Hepatocyte (in vitro differentiated cells): ENCODE results near the gene SRPK3. TPM values are rescaled to one million over a fixed set of nuclear protein-coding genes. Genes with fewer than 3 reads are reported as not detected.

Experiments
- DNase-seq: peaks from one replicate; pipeline ENCODE4 v3.0.0-alpha.2; 2016; ENCODE audit warnings: low spot score
- H2AFZ ChIP-seq: fragments of 200-600 bp; sonication (generic); 2 replicates; pipeline ENCODE4 v1.6.0; 2016; ENCODE audit warnings: antibody characterized with exemption, mild to moderate bottlenecking
- H3K27ac ChIP-seq: fragments of 200-600 bp; sonication (generic); 2 replicates; pipeline ENCODE4 v1.5.1; 2016; ENCODE audit warnings: mild to moderate bottlenecking
- H3K27me3 ChIP-seq: fragments of 200-600 bp; sonication (generic); 2 replicates; pipeline ENCODE4 v1.6.1; 2016
- H3K36me3 ChIP-seq: fragments of 200-600 bp; sonication (generic); replicated peaks from 2 replicates; pipeline ENCODE4 v1.5.1; 2016; ENCODE audit warnings: low read depth; ENCODE audit not compliant: insufficient read depth
- H3K4me1 ChIP-seq: fragments of 200-600 bp; sonication (generic); 2 replicates; pipeline ENCODE4 v1.5.1; 2016; ENCODE audit warnings: mild to moderate bottlenecking, moderate library complexity; ENCODE audit not compliant: insufficient read depth
- H3K4me2 ChIP-seq: fragments of 200-600 bp; sonication (generic); 2 replicates; pipeline ENCODE4 v1.6.0; 2016
- H3K4me3 ChIP-seq: fragments of 200-600 bp; sonication (generic); 2 replicates; pipeline ENCODE4 v1.5.1; 2016; ENCODE audit warnings: mild to moderate bottlenecking
- H3K79me2 ChIP-seq: fragments of 200-600 bp; sonication (generic); 2 replicates; pipeline ENCODE4 v1.6.0; 2017; ENCODE audit warnings: mild to moderate bottlenecking
- H3K9me2 ChIP-seq: fragments of 200-600 bp; sonication (generic); replicated peaks from 2 replicates; pipeline ENCODE4 v1.6.0; 2017; ENCODE audit warnings: mild to moderate bottlenecking; ENCODE audit not compliant: insufficient read depth
- H3K9me3 ChIP-seq: fragments of 200-600 bp; sonication (generic); 2 replicates; pipeline ENCODE4 v1.5.1; 2016; ENCODE audit warnings: low read depth, mild to moderate bottlenecking
- H4K20me1 ChIP-seq: fragments of 200-600 bp; sonication (generic); 2 replicates; pipeline ENCODE4 v1.6.0; 2016; ENCODE audit warnings: mild to moderate bottlenecking; ENCODE audit not compliant: insufficient read depth, poor library complexity, severe bottlenecking
- CTCF ChIP-seq: fragments of 200-600 bp; sonication (generic); IDR thresholded peaks from 2 replicates; pipeline ENCODE4 v1.5.1; 2016; ENCODE audit warnings: antibody characterized with exemption, mild to moderate bottlenecking; ENCODE audit not compliant: poor library complexity
- EZH2 ChIP-seq: fragments of 200-600 bp; sonication (generic); IDR thresholded peaks from 2 replicates; pipeline ENCODE4 v1.6.1; 2016; ENCODE audit warnings: antibody characterized with exemption, mild to moderate bottlenecking, borderline replicate concordance
- EZH2phosphoT487 ChIP-seq: fragments of 200-600 bp; sonication (generic); IDR thresholded peaks from one replicate; pipeline ENCODE4 v1.6.1; 2018; ENCODE audit warnings: antibody characterized with exemption, mild to moderate bottlenecking, low read depth, moderate library complexity; ENCODE audit not compliant: unreplicated experiment, severe bottlenecking
- WGBS: methylation state at CpG from one replicate; pipeline ENCODE4 v1.1.6; 2016; ENCODE audit warnings: low lambda C conversion rate; ENCODE audit errors: missing lambda C conversion rate; 5-methylcytosine and 5-hydroxymethylcytosine counted together
- polyA plus RNA-seq: library from polyadenylated mRNA; unstranded; fragments of >200 nt; fragmentation: Nextera tagmentation; extraction: Ambion mirVana; gene quantifications from 2 replicates; pipeline ENCODE4 v1.2.1, GENCODE V29; 2016
- total RNA-seq: library from RNA; depleted of rRNA; stranded (reverse); fragments of >200 nt; gene quantifications from 2 replicates; pipeline ENCODE4 v1.2.3, GENCODE V29; 2014

The SRPK3 gene
- total and polyA plus RNA-seq, 2 experiments from 2014 or later: 0.20 to 0.89 TPM

- no peak overlapping the region for H3K4me3 ChIP-seq
- no peaks in the 10 kb centered on the region for H3K9me2 ChIP-seq
- H4K20me1 ChIP-seq: no peaks in the 10 kb centered on the region
- H3K4me1 ChIP-seq: peaks cover 5% of the 10 kb centered on the region
- no peak for DNase-seq
- H3K27ac ChIP-seq: no peak overlapping the region
- no peak for TF ChIP-seq CTCF
- TF ChIP-seq EZH2phosphoT487: no peak
- no peak for TF ChIP-seq EZH2
- no peak overlapping the region for H3K4me2 ChIP-seq
- no peak overlapping the region for H2AFZ ChIP-seq
- WGBS: 88% methylated on average over 25 of the region's 25 CpGs
- no peaks in the 10 kb centered on the region for H3K79me2 ChIP-seq
- no peaks in the 10 kb centered on the region for H3K36me3 ChIP-seq
- H3K27me3 ChIP-seq: no peaks in the 10 kb centered on the region
- no peaks in the 10 kb centered on the region for H3K9me3 ChIP-seq
Observed at GRCh38 chrX:153769865-153770600, 10.8 kb upstream of the SRPK3 start.

DNA sequence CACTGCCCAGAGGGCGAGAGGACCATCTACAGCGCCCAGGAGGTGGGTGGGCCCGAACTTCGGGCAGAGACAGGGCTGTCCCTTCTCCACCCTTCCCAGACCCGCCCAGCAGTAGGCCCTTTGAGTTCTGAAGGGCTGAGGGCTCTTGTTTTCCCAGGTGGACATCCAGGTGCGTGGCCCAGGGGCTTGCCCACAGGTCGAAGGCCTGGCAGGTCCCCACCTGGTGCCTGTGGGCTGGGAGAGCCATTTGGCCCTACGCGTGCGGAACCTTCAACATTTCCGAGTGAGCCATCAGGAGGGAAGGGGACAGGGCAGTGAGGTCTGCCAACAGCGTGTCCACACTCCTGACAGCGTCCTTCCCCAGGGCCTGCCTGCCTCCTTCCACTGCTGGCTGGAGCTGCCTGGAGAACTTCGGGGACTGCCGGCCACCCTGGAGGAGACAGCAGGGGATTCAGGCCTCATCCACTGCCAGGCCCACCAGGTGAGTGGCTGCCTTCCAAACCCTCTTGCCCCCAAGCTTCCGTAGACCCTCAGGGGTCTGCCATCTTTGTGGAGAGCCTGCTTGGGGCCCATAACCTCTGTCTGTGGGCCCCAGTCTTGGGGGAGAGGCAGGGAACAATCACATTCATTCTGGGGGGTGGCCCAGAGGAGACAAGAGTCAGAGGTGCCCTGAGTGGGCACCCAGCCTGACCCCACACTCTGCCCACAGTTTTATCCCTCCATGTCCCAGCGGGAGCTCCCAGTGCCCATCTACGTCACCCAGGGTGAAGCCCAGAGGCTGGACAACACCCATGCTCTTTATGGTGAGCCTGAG lies 10.0 kb upstream of the SRPK3 start:
- TF ChIP-seq EZH2phosphoT487: no peak
- TF ChIP-seq EZH2: no peak
- TF ChIP-seq CTCF: no peak
- no peak overlapping the region for H3K4me2 ChIP-seq
- H3K79me2 ChIP-seq: no peaks in the 10 kb centered on the region
- no peaks in the 10 kb centered on the region for H4K20me1 ChIP-seq
- DNase-seq: no peak
- H3K9me3 ChIP-seq: no peaks in the 10 kb centered on the region
- H3K4me1 ChIP-seq: peaks cover 4% of the 10 kb centered on the region
- H3K36me3 ChIP-seq: no peaks in the 10 kb centered on the region
- 89% methylated on average over 18 of the region's 18 CpGs for WGBS
- no peak overlapping the region for H3K4me3 ChIP-seq
- H3K27me3 ChIP-seq: no peaks in the 10 kb centered on the region
- no peaks in the 10 kb centered on the region for H3K9me2 ChIP-seq
- no peak overlapping the region for H3K27ac ChIP-seq
- no peak overlapping the region for H2AFZ ChIP-seq

- Histone ChIP-seq H3K4me3 (no peak overlapping the region), H3K9me2 (no peaks in the 10 kb centered on the region), H3K4me2 (no peak overlapping the region), H3K27me3 (no peaks in the 10 kb centered on the region), H3K36me3 (no peaks in the 10 kb centered on the region), H4K20me1 (no peaks in the 10 kb centered on the region), H2AFZ (no peak overlapping the region), H3K4me1 (no peaks in the 10 kb centered on the region), H3K9me3 (no peaks in the 10 kb centered on the region), H3K79me2 (no peaks in the 10 kb centered on the region), H3K27ac (no peak overlapping the region)
- TF ChIP-seq EZH2 (no peak), CTCF (no peak), EZH2phosphoT487 (no peak)
- DNase-seq: no peak
- WGBS: 81% methylated on average over 33 of the region's 37 CpGs
Observed at GRCh38 chrX:153771415-153772315, 9.2 kb upstream of the SRPK3 start.
